Hematopoietic multipotent progenitor cell treated with erythropoietin and hydrocortisone succinate and interleukin-3 and kit ligand, for 15 days (in vitro differentiated cells): Measurements from ENCODE around the gene ZNF462.

Source experiments
- DNase-seq: peaks from one replicate; pipeline ENCODE4 v3.0.0-alpha.2; 2015; ENCODE audit warnings: low spot score

Gene ZNF462

DNA sequence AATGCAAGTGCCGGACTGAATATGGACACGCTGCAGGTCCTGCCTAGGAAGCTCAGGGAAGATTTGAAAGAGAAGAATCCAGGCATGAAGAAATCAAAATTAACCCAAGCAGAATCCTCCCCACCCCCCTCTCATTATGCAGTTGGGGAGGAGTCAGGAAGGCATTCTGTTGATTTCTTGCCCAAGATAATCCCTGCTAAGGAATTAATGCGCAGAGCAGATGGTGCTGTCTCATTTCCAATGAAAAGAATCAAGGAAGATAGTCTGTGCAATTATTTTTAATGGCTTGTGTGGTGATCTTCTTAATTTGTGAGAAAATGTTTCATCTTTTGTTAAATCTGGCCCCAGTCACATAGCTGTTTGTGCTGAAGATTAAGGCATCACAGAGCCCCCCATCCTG is 145.0 kb downstream of the ZNF462 start:
- DNase-seq: no peak

GRCh38 chr9:107008447-107008846 is 145.5 kb downstream of the ZNF462 start:
- no peak for DNase-seq

DNA sequence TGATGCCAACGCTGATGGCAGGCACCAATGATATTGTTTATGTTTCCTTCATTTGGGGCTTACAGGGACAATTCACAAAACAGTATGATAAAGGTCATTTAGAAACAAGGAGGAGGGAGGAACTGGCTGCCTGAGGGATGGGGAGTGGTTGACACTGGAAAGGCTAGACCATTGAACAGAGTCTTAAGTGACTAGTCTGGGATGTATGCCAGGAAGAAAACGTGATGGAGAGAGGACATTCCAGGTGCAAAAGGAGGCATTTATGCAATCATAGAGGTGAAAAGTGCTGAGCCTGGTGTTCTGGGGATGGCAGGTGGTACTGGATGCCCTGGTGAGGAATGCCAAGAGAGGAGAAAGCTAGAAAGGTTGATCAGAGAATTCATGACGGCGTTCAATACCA is 153.4 kb downstream of the ZNF462 start:
- no peak for DNase-seq

- DNase-seq: no peak
Observed at GRCh38 chr9:107018861-107019545, 156.0 kb downstream of the ZNF462 start.

DNA sequence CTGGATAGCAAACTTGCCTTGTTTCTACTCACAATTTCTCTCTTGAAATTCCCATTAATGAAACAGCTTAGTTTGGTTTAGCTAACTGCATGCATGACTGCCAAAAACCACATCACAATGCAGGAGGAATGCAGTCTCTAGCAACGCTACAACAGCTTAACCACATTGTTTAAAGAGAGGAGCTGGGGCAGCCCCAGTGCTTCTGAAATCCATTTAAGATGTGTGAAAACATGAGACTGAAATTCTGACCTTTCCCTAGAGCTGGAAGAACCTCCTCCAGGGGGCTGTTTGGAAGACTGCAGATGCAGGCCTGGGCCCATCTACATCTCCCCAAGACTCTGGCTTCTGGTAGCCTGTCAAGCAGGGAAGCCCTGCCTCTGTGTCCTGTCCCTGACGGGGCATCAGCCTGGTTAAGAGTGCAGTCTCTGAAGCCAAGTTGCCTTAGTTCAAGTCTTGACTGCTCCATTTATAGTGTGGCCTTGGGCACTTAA is 157.1 kb downstream of the ZNF462 start:
- DNase-seq: no peak

GRCh38 chr9:107024193-107024592 is 161.2 kb downstream of the ZNF462 start:
- DNase-seq: no peak

GRCh38 chr9:107025260-107026035 is 162.5 kb downstream of the ZNF462 start:
- no peak for DNase-seq

GRCh38 chr9:107029146-107029545 is 166.2 kb downstream of the ZNF462 start:
- no peak for DNase-seq

- no peak for DNase-seq
Observed at GRCh38 chr9:107033966-107034365, 171.0 kb downstream of the ZNF462 start.

- no peak for DNase-seq
Observed at GRCh38 chr9:107034831-107035230, 171.9 kb downstream of the ZNF462 start.

DNA sequence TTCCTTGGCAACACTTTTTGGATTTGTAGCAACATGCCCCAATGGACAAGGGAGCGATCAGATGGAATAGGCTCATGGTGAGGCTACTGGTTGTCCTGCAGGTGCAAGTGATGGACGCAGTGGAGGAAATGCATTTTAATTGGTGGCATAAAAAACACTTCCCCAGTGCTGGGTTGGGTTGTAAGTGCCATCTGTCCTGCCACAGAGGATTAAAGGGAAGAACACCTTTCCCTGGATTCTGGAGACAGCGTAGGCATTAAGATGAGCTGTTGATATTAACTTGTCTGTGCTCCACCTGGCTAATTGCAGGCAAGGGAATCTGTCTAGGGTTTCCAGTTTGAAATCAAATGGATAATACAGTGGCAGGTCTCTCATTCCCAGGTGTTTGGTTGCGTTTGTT is 173.4 kb downstream of the ZNF462 start:
- DNase-seq: no peak

GRCh38 chr9:107039542-107039941 is 176.6 kb downstream of the ZNF462 start:
- DNase-seq: no peak

GRCh38 chr9:107042606-107043005 is 179.6 kb downstream of the ZNF462 start:
- no peak for DNase-seq

DNA sequence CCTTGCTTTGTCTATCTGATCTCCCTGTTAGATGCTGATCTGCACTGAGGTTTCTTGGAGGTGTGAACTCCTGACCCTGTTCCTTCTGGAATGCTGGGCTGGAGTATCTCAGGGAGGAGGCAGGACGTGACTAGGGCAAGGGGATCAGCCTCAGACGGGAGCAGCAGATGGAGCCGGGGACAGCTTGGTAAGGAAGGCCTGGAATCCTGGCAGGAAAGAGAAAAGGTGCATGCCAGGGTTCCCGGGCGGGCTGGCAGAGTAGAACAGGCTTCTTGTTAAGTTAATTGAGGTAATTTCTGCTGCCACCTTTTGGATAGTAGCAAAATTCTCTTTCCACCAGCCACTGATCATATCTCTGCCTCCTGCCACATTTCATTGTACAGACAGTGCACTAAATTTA is 180.9 kb downstream of the ZNF462 start:
- DNase-seq: no peak

- DNase-seq: no peak
Observed at GRCh38 chr9:107044872-107045271, 181.9 kb downstream of the ZNF462 start.

DNA sequence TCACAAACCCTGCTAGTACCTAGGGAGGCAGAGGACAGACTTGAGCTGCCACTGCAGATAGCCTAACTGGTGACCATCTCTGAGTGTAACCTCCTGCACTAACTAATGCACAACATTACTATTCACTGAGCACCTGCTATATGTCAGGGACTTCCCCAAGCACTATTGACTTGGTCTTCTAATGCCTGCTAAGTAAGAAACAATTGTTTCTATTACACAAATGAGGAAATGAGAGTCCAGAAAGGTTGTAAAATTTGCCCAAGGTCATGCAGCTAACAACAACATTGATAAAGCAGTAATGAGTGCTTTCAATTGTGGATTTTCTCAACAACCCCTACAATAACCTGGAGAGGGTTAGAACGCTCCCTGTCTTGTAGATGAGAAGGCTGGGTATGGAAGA is 183.7 kb downstream of the ZNF462 start:
- DNase-seq: no peak

DNA sequence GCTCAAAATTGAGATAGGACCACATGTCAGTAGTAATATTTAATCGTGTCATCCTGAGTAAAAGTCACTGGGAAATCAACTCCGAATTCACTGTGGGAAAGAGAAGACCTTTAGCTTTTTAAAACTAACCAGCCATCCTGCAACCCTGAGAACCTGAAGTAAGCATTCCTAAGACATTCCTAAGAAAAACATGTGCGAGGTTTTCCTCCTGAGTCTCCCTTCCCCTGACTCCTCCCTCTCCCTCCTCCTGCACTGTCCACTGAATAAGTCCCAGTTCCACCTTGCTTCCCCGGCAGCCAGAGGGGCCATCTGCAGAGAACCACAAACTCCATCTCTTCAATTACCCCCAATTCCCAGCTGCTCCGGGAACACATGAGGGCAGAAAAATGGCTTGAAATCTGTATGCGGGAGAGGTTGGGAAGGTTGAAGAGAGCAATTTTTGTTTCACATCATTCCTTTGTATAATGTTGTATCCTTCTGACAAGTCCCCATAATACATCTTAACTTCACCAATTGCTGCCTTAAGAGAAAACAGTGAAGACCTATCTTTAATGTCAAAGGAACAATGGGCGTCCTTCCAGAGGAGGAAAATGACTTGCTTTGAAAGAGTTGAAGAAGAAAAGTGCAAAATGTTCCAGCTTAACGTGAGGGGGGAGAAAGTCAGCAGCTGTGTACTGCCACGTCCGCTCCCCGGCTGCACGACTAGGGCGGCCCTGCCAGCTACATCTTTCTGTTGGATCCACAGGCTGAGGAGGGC is 186.3 kb downstream of the ZNF462 start:
- DNase-seq: no peak

DNA sequence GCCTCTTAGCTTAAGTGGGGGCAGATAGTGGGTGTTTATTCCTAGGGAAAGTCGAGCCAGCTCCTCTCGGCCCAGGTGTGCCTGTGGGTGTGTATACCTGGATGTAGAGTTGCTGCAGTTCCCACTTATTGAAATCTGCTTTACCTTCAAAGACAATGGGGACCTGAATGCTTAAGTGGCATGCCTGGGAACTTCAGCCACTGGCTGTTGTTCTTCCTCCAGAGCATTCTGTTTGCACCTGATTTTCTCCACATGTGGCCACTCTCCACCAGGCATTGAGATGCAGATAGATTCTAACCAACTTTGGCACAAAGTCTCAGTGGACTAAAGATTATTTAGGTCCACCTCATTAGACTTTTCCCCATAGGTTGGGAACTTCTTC is 186.8 kb downstream of the ZNF462 start:
- DNase-seq: no peak

GRCh38 chr9:107051392-107051791 is 188.4 kb downstream of the ZNF462 start:
- DNase-seq: no peak

- no peak for DNase-seq
Observed at GRCh38 chr9:107054146-107054545, 191.2 kb downstream of the ZNF462 start.

GRCh38 chr9:107059220-107059619 is 196.3 kb downstream of the ZNF462 start:
- DNase-seq: no peak

- DNase-seq: no peak
Observed at GRCh38 chr9:107060062-107060461, 197.1 kb downstream of the ZNF462 start.
